GM18519 (cell line): ENCODE results near the gene PCDH11Y.
"Not testable (repeated sequence)": the region's sequence is repeated elsewhere in the genome, so short reads cannot be mapped to it uniquely, and the experiment has no call there.

Experiments
- ATAC-seq: cut with Tn5 transposase; IDR thresholded peaks from one replicate; pipeline ENCODE4 v1.9.1; 2021; ENCODE audit warnings: mild to moderate bottlenecking, moderate library complexity; ENCODE audit not compliant: unreplicated experiment, low FRiP score

PCDH11Y gene, protein sequence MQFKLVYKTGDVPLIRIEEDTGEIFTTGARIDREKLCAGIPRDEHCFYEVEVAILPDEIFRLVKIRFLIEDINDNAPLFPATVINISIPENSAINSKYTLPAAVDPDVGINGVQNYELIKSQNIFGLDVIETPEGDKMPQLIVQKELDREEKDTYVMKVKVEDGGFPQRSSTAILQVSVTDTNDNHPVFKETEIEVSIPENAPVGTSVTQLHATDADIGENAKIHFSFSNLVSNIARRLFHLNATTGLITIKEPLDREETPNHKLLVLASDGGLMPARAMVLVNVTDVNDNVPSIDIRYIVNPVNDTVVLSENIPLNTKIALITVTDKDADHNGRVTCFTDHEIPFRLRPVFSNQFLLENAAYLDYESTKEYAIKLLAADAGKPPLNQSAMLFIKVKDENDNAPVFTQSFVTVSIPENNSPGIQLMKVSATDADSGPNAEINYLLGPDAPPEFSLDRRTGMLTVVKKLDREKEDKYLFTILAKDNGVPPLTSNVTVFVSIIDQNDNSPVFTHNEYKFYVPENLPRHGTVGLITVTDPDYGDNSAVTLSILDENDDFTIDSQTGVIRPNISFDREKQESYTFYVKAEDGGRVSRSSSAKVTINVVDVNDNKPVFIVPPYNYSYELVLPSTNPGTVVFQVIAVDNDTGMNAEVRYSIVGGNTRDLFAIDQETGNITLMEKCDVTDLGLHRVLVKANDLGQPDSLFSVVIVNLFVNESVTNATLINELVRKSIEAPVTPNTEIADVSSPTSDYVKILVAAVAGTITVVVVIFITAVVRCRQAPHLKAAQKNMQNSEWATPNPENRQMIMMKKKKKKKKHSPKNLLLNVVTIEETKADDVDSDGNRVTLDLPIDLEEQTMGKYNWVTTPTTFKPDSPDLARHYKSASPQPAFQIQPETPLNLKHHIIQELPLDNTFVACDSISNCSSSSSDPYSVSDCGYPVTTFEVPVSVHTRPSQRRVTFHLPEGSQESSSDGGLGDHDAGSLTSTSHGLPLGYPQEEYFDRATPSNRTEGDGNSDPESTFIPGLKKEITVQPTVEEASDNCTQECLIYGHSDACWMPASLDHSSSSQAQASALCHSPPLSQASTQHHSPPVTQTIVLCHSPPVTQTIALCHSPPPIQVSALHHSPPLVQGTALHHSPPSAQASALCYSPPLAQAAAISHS (N-terminal part only)

GRCh38 chrY:5000057-5000456 lies at the start of gene PCDH11Y:
TSS of gene PCDH11Y (plus strand) at chrY:5000296. CDS start at chrY:5057100, 56,804 bp downstream.
- not testable (repeated sequence) for ATAC-seq

DNA sequence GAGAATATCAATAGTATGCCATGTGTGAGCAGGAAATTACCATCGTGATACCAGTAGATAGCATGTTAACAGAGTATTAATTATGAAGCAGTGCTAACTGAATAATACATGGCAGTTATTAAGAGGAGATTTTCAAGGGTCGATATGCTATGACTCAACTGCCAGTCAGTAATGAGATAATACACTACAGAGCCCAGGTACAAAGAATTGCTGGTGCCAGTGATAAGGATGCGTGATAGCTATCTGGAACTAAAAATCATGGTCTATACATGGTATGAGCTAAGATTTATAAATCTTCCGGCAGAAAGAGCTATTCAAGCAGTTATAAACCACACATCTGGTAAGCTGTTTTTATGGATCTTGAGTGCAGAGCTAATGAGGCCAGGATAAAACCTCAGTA lies 32.2 kb upstream of the PCDH11Y start:
- not testable (repeated sequence) for ATAC-seq

DNA sequence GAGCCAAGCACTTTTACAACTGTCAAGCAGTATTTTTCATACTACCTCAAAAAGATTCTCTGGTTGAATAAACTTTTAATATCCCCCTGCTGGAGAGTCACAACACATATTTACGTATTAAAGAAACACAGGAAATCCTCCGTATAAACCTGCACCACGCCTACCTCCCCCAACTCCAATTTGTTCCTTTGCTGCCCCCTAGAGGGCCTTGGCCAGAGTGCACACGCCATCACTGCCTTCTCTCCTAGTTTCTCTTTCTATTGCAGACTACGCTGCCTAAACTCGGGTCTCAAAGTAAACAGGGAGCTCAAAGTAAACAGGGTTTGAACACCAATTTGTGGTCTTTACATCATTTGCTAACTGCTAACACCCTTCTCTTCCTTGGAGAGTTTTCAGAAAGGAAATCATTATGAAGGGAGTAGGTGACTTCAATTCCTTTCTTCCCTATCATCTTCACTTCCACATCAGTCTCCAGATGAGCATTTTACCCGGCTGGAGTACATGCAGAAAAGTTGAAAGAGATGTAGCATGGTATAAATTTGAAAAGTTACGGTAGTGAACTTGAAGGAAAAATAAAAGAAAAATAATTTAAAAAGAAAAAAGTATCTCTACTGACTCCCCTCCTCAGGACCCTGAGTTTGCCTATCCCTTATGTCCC lies 8.2 kb upstream of the PCDH11Y start:
- ATAC-seq: peak; percentile 97

- ATAC-seq: not testable (repeated sequence)
Observed at GRCh38 chrY:4994892-4995291, 5.2 kb upstream of the PCDH11Y start.

DNA sequence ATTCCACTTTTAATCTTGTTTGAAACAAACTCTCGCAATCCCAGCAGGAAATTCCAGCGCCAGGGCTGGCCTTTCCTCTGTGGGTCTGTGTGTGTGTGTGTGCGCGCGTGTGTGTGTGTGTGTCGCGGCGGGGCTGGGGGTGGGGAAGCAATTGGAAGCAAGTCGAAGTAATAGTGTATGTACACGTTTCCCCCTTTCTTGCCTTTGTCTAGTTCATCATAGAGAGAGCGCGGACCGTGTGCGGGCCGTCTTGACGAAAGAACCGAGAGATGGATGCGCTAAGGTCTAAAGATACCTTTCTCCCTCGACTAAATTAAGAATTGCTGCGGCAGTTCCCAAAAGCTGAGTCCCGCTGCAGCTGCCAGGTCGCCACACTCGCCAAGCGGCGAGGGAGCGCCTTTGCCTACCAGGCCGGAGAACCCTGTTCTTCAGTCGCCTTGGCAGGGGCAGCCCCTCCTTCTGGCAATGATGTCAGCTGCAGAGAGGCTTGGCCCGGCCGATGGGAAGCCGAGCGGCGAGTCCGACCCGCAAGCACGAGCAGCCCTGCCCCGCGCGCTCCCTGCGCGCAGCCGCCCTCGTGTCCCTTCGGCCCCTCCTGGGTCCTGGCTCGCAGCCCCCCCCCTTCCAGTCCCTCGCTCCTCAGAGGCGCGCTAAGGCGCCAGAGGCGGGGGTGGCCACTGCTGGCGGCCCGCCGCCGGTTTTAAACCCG lies 2.5 kb downstream of the PCDH11Y start:
- not testable (repeated sequence) for ATAC-seq

- not testable (repeated sequence) for ATAC-seq
Observed at GRCh38 chrY:5038972-5039523, 39.0 kb downstream of the PCDH11Y start.

- not testable (repeated sequence) for ATAC-seq
Observed at GRCh38 chrY:5083017-5083416, 82.9 kb downstream of the PCDH11Y start.

- not testable (repeated sequence) for ATAC-seq
Observed at GRCh38 chrY:5182998-5183397, 182.9 kb downstream of the PCDH11Y start.

- ATAC-seq: not testable (repeated sequence)
Observed at GRCh38 chrY:5215116-5215515, 215.0 kb downstream of the PCDH11Y start.

- not testable (repeated sequence) for ATAC-seq
Observed at GRCh38 chrY:5324931-5325330, 324.8 kb downstream of the PCDH11Y start.

DNA sequence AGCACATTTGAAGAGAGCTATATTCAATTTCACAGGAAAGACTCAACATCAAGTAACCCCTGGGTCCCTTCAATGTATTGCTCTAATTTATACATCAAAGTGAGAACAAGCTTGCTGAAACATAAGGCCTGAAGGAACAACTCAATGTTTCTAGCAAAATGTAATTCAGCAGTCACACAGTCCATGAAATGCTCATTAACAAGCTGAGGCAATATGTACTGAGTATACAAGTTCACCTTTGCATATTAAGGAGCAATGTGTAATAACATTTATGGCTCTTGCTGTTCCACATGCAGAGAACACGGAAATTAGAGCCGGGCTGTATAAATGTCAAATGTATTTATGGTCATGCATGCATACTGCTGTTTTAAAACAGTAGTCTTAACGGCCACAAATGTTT lies 342.1 kb downstream of the PCDH11Y start:
- ATAC-seq: not testable (repeated sequence)

GRCh38 chrY:5543705-5544104 lies 543.6 kb downstream of the PCDH11Y start:
- not testable (repeated sequence) for ATAC-seq

DNA sequence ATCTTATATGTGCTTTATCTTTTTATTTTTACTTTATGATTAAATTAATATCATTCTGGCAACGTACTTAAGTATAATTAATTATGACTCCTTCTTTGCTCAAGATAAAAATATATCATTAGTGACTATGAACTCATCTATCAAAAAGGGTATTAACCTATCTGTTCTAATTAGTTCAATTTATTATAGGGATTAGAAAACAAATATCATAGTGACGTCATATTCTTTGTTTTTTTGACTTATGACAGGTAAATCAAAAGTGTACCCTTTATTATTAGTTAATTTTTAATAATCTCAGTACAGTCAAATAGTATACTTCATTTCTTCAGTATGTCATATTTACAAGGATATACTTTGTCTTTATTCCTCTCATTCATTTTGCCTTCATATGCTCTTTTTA lies 638.5 kb downstream of the PCDH11Y start:
- ATAC-seq: not testable (repeated sequence)

DNA sequence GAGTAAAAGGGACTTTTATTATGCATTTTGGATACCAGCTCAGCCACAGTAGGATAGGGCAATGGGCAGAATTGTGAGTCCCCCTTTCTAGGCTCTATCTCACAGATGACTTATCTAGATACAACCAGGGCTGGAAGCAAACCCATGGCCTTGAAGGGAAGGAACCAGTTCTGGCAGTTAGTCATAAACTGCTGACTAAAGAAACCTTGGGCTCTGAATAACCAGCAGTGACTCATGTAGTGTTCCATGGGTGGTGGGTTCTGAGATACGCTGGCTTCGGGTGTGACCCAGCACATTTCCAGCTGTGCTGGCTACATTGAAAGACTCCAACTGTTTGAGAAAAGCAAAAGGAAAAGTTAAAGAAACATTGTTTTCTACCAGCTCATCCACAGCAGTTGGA lies 679.2 kb downstream of the PCDH11Y start:
- ATAC-seq: not testable (repeated sequence)

DNA sequence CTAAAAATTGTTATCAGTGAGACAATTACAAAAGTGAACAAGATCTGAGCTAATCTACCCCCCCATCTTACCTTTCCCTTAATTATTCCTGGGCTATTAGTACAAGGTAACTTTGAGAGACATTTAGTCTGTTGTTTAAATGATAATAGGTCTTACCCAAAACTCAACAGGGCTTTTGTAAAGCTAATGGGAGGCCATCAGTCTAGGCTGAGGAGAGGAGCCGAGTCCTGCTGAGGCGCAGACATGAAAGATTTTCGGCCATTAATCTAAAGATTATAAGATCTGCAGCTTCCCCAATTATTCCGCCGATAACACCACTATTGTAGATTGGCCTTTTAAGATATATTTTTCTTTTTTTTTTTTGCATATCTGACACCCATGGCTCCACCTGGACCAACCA lies 708.6 kb downstream of the PCDH11Y start:
- not testable (repeated sequence) for ATAC-seq

DNA sequence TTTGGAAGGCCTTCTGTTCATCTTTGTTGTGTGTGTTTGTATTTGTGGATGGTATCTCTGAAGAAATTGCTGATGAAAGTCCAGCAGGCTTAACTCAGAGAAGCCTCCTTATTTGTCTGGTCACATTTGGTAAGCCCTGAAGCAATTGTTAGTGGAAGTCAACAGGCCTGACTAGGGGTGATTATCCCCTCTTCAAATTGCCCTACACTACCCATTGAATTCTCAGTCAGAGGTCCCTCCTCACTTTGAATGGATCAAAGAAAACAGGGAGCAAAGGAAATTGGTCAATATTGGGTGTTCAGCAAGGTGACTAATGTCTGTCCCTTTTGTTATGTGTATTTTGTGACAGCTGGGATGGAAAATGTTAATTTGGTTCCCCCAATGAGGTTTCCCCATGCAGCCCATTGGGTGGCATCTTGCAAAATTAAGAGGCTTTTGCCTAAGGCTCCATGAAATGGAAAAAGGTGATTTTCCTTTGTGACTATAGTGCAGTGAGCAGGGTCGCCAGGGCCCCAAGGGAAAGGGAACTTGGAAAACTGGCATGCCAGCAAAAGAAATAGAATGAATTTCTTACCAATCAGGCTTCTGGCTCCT lies 709.8 kb downstream of the PCDH11Y start:
- not testable (repeated sequence) for ATAC-seq

DNA sequence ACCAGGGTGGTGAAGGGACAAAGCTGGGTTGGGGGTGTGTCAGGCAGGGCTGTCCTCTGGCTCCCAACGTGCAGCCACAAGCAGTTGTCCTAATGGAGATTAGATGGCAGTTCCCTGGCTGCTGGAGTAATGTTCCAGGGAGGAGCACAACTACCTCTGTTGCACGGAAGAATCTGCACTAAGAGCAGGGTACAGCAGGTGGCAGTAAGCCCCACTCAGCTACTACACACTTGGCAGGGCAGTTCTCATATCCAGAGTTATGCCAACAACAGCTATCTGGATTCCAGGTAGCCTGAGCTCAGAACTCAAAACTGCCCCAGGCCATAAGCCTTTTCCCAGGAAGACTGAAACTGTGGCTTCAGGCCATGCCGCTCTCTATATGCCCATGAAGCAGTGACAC lies 761.3 kb downstream of the PCDH11Y start:
- ATAC-seq: not testable (repeated sequence)

- not testable (repeated sequence) for ATAC-seq
Observed at GRCh38 chrY:5776485-5776884, 776.4 kb downstream of the PCDH11Y start.
